Heart left ventricle (tissue), 16 donors: ENCODE data around the gene SFMBT2. TPM values are rescaled to one million over a fixed set of nuclear protein-coding genes. Genes with fewer than 3 reads are reported as not detected.

Experiments
- ATAC-seq, 4 donors: fragments of 200-7000 bp; cut with Tn5 transposase; one replicate each; pipeline ENCODE4 v1.9.1; 2020 to 2022; ENCODE audit warnings: moderate library complexity in 4 of 4, mild to moderate bottlenecking in 3 of 4, moderate number of reproducible peaks in 1 of 4
- DNase-seq, 5 donors: peaks; one replicate each; pipeline ENCODE4 v3.0.0-alpha.2; 2020
- H3K27ac ChIP-seq, 12 donors: fragments of 200-600 bp; sonication (generic) in 4 of 12; one replicate each; pipeline versions ENCODE4 v1.5.0 to v1.8.0; 2016 to 2022; ENCODE audit warnings: mild to moderate bottlenecking in 2 of 12
- H3K27me3 ChIP-seq, 9 donors: fragments of 200-600 bp; sonication (generic) in 2 of 9; one replicate each; pipeline versions ENCODE4 v1.5.1 to v1.8.0; 2016 to 2022; ENCODE audit warnings: mild to moderate bottlenecking in 3 of 9
- H3K36me3 ChIP-seq, 9 donors: fragments of 200-600 bp; sonication (generic) in 2 of 9; one replicate each; pipeline versions ENCODE4 v1.5.0 to v1.8.0; 2018 to 2022; ENCODE audit warnings: mild to moderate bottlenecking in 2 of 9
- H3K4me1 ChIP-seq, 12 donors: fragments of 200-600 bp; sonication (generic) in 4 of 12; one replicate each; pipeline versions ENCODE4 v1.5.0 to v1.8.0; 2016 to 2022; ENCODE audit warnings: mild to moderate bottlenecking in 3 of 12
- H3K4me3 ChIP-seq, 12 donors: fragments of 200-600 bp; sonication (generic) in 4 of 12; one replicate each; pipeline versions ENCODE4 v1.5.0 to v1.8.0; 2017 to 2022; ENCODE audit warnings: mild to moderate bottlenecking in 9 of 12, moderate library complexity in 4 of 12
- H3K9me3 ChIP-seq, 12 donors: fragments of 200-600 bp; sonication (generic) in 4 of 12; one replicate each; pipeline versions ENCODE4 v1.5.0 to v1.8.0; 2016 to 2022; ENCODE audit warnings: mild to moderate bottlenecking in 1 of 12
- POLR2A ChIP-seq, 2 donors: fragments of 450-650 bp; IDR thresholded peaks; one replicate each; pipeline ENCODE4 v1.6.1; 2017; ENCODE audit warnings: antibody characterized with exemption in 2 of 2, mild to moderate bottlenecking in 2 of 2, moderate library complexity in 2 of 2
- WGBS, 4 donors: extraction: QIAGEN DNeasy Blood & Tissue Kit in 2 of 4; methylation state at CpG; one replicate each; pipeline versions ENCODE4 v1.1.5 to v1.1.7; 2013 to 2018; 5-methylcytosine and 5-hydroxymethylcytosine counted together
- intact Hi-C, 10 donors: fragments of 100-400 bp; cut with DNase I; formaldehyde crosslinking; loops; one replicate each; pipeline versions ENCODE4 v1.11.1 to v1.14.2; 2022
- polyA plus RNA-seq, 2 donors: library from polyadenylated mRNA; stranded (reverse); fragments of 200-250 nt; gene quantifications; one replicate each; pipeline ENCODE4 v1.2.3, GENCODE V29; 2013
- total RNA-seq, 9 donors: library from RNA; depleted of rRNA in 2 of 9; stranded (reverse); fragments of >200 nt in 2 of 9; fragmentation: NEBNext Ultra II Directional in 3 of 9; extraction: Animal tissue kit (Norgen Biotek cat#: 25700) in 3 of 9; gene quantifications; one replicate each; pipeline versions ENCODE4 v1.1.0 to v1.2.4, GENCODE V29; 2016 to 2023
- TF ChIP-seq, protein P1 (sequence below), 12 donors: fragments of 200-600 bp; sonication (generic) in 4 of 12; IDR thresholded peaks; one replicate each; pipeline versions ENCODE4 v1.5.0 to v1.8.0; 2018 to 2022; ENCODE audit warnings: antibody characterized with exemption in 12 of 12, mild to moderate bottlenecking in 5 of 12
- donor health status: ischemic (EF 13 %, LVEDD 7.1; RV severe dilation, severe dysfunction).
- donor health status: healthy with polysubstance abuse.
- donor health status: DM: no; HTN: yes; CAD: no.
- donor health status: DM: no; HTN: no; CAD: no.
- donor health status: ischemic (EF 25% LVEDD 6.9; RV normal size, moderate dysfunction).
- donor health status: ischemic (EF 25% LVEDD 5.7; RV mildly dilated, moderate dysfunction).
- donor health status: healthy.
- donor health status: DM: yes; HTN: yes; CAD: no.
- donor health status: ischemic (EF 35%, LVEDD 5.7; RV mildly dilated, moderate dysfunction).
- donor health status: nonischemic (EF 11% LVEDD 7.7; RV severe dilation, severe dysfunction).
- donor health status: DM: yes; HTN: yes; CAD: no.
- donor health status: PGD.
- donor health status: ischemic (EF 29% LVEDD 5.4; RV normal size, mild dysfunction).
- donor health status: nonischemic (EF 23%, LVEDD 6.1; RV moderate dilation, normal function).

The SFMBT2 gene
- total and polyA plus RNA-seq, 11 donors, result 2.6 to 25.8 (median 9.6) TPM

DNA sequence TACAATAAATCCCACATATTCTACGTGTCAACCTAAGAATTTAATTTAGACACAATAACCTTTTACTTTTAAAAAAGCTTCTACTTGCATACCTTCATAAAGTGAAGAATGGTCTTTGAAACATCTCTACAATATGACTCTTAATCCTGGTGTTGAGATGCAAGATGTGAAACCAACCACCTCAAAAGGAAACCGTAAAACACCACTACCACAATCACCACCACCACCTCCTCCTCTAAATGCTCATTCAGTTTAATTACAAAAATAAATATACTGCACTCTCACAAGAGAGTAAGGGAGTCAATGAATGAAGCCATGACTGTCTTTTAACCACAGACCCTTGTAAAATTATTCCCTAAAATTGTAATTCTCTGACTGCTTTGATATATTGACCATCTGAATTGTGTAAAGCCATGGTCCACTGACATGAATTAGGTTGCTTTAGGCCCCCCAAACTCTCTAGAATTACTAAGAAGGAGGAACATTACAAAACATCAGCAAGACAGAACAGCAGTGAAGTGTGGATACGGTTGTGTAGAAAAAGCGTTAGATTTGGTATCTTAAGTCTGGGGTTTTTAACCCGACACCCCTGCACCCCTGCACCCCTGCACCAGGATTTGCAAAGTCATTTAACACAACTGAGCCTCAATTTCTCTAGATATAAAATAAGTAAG lies 171.4 kb downstream of the SFMBT2 start:
- ATAC-seq (no peak), DNase-seq (no peak)
- peaks cover 0 to 36% (median 27%) of the 10 kb centered on the region in 9 donors for H3K36me3 ChIP-seq
- H3K27me3 ChIP-seq, result no peaks in the 10 kb centered on the region
- H3K9me3 ChIP-seq, result peaks cover 0 to 8% (median 0%) of the 10 kb centered on the region in 12 donors
- H3K4me3 ChIP-seq, result no peak overlapping the region
- H3K4me1 ChIP-seq, result peaks cover 0 to 12% (median 0%) of the 10 kb centered on the region in 12 donors
- WGBS, 4 donors, result 69 to 94% (median 77%) methylated on average over 5 of the region's 5 CpGs
- no peak overlapping the region for H3K27ac ChIP-seq
- TF ChIP-seq, protein P1, sequence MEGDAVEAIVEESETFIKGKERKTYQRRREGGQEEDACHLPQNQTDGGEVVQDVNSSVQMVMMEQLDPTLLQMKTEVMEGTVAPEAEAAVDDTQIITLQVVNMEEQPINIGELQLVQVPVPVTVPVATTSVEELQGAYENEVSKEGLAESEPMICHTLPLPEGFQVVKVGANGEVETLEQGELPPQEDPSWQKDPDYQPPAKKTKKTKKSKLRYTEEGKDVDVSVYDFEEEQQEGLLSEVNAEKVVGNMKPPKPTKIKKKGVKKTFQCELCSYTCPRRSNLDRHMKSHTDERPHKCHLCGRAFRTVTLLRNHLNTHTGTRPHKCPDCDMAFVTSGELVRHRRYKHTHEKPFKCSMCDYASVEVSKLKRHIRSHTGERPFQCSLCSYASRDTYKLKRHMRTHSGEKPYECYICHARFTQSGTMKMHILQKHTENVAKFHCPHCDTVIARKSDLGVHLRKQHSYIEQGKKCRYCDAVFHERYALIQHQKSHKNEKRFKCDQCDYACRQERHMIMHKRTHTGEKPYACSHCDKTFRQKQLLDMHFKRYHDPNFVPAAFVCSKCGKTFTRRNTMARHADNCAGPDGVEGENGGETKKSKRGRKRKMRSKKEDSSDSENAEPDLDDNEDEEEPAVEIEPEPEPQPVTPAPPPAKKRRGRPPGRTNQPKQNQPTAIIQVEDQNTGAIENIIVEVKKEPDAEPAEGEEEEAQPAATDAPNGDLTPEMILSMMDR (IDR thresholded peaks at IDR 0.05), result no peak
- intact Hi-C loops, result no loop called here

DNA sequence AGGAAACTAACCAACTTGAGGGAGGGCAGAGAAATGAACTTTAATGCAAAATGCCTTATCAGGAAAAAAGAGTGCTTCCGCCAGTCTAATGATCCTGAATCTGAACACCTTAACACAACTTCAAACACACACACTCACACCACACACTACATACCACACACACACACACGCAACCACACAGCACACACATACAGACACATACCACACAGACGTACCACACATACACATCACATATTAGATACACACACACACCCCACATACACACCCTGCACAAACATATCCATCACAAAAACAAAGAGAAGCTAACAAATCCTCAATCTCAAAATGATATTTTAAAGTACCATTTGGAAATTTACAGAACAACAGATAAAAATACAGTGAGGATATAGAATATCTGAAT lies 175.5 kb downstream of the SFMBT2 start:
- no peak for ATAC-seq
- no peak overlapping the region for H3K4me3 ChIP-seq
- intact Hi-C loops, result no loop called here
- no peak overlapping the region for H3K27ac ChIP-seq
- peaks cover 0 to 13% (median 4%) of the 10 kb centered on the region in 9 donors for H3K36me3 ChIP-seq
- TF ChIP-seq POLR2A (IDR thresholded peaks at IDR 0.05), result no peak
- TF ChIP-seq, protein P1 (IDR thresholded peaks at IDR 0.05), result no peak
- 95 to 98% (median 97%) methylated on average over 3 of the region's 3 CpGs for WGBS, 4 donors
- peaks cover 0 to 14% (median 0%) of the 10 kb centered on the region in 12 donors for H3K4me1 ChIP-seq
- DNase-seq, result no peak
- peaks cover 0 to 8% (median 0%) of the 10 kb centered on the region in 12 donors for H3K9me3 ChIP-seq
- H3K27me3 ChIP-seq, result no peaks in the 10 kb centered on the region

DNA sequence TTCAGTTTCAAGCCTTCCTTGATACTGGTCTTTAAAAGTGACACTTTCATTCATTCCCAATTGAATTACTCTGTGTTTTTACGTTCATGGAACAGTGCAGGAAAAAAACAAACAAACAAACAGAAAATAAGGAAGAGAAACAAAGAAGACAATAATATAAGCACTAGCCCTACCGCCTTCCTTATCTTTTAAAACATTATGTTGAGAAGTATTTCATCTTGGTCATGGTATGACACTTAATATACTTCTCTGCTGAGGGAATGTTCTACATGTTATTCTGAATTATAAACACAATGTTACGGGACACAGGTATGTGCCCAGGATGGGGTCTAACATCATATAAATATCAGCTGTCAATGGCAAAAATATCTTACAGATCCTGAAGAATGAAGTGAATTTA lies 176.7 kb downstream of the SFMBT2 start:
- H3K4me1 ChIP-seq, result peaks cover 0 to 14% (median 0%) of the 10 kb centered on the region in 12 donors
- TF ChIP-seq, protein P1 (IDR thresholded peaks at IDR 0.05), result no peak
- no peak for TF ChIP-seq POLR2A (IDR thresholded peaks at IDR 0.05)
- H3K36me3 ChIP-seq, result peaks cover 0 to 9% (median 0%) of the 10 kb centered on the region in 9 donors
- ATAC-seq (no peak), DNase-seq (no peak)
- peaks cover 0 to 8% (median 0%) of the 10 kb centered on the region in 12 donors for H3K9me3 ChIP-seq
- 89 to 97% (median 96%) methylated on average over 3 of the region's 3 CpGs for whole genome bisulfite sequencing, 4 donors
- H3K27me3 ChIP-seq, result no peaks in the 10 kb centered on the region
- H3K4me3 ChIP-seq, result no peak overlapping the region
- no peak overlapping the region for H3K27ac ChIP-seq
- intact Hi-C loops, result no loop called here

DNA sequence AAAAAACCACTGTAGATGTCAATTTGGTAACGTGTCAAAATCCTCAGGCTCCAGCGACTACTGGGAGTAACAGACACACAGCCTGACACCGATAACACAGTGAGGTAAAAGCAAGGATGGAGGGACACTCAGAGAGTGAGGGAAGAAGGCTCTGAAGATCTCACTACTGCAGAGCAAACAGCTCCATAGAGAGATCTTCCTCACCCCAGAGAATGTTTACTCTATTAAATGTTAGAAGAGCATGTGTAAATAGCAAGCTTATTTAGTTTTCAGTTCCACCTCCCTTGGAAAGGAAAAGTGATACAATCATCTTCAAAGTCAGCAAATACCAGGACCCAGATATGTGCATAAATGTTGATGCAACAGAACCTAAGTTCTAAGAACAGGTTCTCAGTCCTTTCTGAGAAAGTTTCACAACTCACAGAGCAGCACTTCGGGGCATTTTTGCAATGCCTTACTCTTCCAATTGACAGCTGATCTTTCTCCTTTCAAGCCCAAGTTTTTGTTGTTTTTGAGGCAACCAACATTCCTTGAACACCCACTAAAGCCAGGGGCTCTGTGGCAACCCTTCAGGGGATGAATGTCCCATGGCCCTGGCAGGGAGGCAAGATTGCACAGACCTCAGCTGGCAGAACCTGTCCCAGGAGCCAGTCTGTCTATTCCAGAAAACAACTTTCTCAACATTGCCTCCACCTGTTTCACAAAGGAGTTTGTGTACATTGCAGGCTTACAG lies 177.4 kb downstream of the SFMBT2 start:
- TF ChIP-seq, protein P1 (IDR thresholded peaks at IDR 0.05), result no peak
- no peak for TF ChIP-seq POLR2A (IDR thresholded peaks at IDR 0.05)
- no peaks in the 10 kb centered on the region for H3K27me3 ChIP-seq
- no peak overlapping the region for H3K4me3 ChIP-seq
- peak overlapping the region in 1 of 12 donors; percentile 7 for H3K27ac ChIP-seq
- WGBS, 4 donors, result 65 to 77% (median 68%) methylated on average over 4 of the region's 4 CpGs
- ATAC-seq, result no peak
- DNase-seq, result no peak
- intact Hi-C loops, result no loop called here
- peaks cover 0 to 8% (median 0%) of the 10 kb centered on the region in 12 donors for H3K9me3 ChIP-seq
- H3K36me3 ChIP-seq, result peaks cover 0 to 9% (median under 1%) of the 10 kb centered on the region in 9 donors
- H3K4me1 ChIP-seq, result peaks cover 0 to 14% (median 0%) of the 10 kb centered on the region in 12 donors
